Liver (tissue), 3 donors: Measurements from ENCODE around the gene CD46.

Source experiments
- GABPA ChIP-seq, 2 donors: IDR thresholded peaks in 1 of 2; conservative IDR thresholded peaks in 1 of 2; 2 replicates each; pipeline ENCODE4 v1.6.1; 2016; ENCODE audit warnings: antibody characterized with exemption in 2 of 2, mild to moderate bottlenecking in 1 of 2, moderate library complexity in 1 of 2
- RXRA ChIP-seq, 2 donors: IDR thresholded peaks; 2 replicates each; pipeline ENCODE4 v1.6.1; 2017 to 2018; ENCODE audit warnings: antibody characterized with exemption in 2 of 2, mild to moderate bottlenecking in 1 of 2
- TF ChIP-seq, protein P1 (sequence below): fragments of 150-350 bp; IDR thresholded peaks from 2 replicates; pipeline ENCODE4 v1.5.1; 2017; ENCODE audit warnings: improper control_type of control experiment, low read depth, low read length; ENCODE audit not compliant: missing input control
- TF ChIP-seq, protein P2 (sequence below): IDR thresholded peaks from 2 replicates; pipeline ENCODE4 v1.6.1; 2016; ENCODE audit warnings: antibody characterized with exemption
- donor health status: healthy.
- donor health status: healthy.

DNA sequence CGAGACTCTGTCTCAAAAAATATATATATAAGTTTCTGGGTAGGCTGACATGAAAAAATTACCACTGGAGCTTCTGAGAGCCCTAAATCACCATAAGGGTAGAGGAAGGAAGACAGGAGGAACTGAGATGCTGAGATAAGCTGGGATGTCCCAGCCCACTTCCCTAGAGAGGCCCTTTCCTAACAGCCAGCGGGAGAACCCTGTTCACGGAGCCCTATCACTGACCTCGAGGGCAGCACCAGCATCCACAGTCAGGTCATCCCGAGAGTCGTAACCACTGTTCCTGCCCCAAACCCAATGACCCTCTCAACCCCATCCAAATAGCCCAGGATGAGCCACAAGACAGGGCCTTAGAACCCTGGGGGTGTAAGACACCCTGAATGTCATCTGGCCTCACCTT lies 81.5 kb downstream of the CD46 start:
- TF ChIP-seq, protein P1, sequence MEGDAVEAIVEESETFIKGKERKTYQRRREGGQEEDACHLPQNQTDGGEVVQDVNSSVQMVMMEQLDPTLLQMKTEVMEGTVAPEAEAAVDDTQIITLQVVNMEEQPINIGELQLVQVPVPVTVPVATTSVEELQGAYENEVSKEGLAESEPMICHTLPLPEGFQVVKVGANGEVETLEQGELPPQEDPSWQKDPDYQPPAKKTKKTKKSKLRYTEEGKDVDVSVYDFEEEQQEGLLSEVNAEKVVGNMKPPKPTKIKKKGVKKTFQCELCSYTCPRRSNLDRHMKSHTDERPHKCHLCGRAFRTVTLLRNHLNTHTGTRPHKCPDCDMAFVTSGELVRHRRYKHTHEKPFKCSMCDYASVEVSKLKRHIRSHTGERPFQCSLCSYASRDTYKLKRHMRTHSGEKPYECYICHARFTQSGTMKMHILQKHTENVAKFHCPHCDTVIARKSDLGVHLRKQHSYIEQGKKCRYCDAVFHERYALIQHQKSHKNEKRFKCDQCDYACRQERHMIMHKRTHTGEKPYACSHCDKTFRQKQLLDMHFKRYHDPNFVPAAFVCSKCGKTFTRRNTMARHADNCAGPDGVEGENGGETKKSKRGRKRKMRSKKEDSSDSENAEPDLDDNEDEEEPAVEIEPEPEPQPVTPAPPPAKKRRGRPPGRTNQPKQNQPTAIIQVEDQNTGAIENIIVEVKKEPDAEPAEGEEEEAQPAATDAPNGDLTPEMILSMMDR: no peak
- TF ChIP-seq GABPA (IDR thresholded peaks at IDR 0.05 in 1 of 2, conservative IDR thresholded peaks at IDR 0.05 in 1 of 2) (no peak), RXRA (IDR thresholded peaks at IDR 0.05) (no peak)
- TF ChIP-seq, protein P2, sequence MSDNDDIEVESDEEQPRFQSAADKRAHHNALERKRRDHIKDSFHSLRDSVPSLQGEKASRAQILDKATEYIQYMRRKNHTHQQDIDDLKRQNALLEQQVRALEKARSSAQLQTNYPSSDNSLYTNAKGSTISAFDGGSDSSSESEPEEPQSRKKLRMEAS: no peak
